ENCODE data around the gene NSF.
"Not testable (repeated sequence)": the region's sequence is repeated elsewhere in the genome, so short reads cannot be mapped to it uniquely, and the experiment has no call there.

The NSF gene
- total RNA-seq = 23.8 reads per million, percentile 51 among the genes with 10 or more reads in this experiment

GRCh38 chr17:46590157-46591146 is at the start of gene NSF:
Gene NSF (plus strand): TSS chr17:46590669. CDS start chr17:46590776, 107 bp downstream.
- DNase-seq = not testable (repeated sequence)

- not testable (repeated sequence) for DNase-seq
Observed at GRCh38 chr17:46548607-46549006, 41.9 kb upstream of the NSF start.

- not testable (repeated sequence) for DNase-seq
Observed at GRCh38 chr17:46559155-46559554, 31.3 kb upstream of the NSF start.

- DNase-seq = not testable (repeated sequence)
Observed at GRCh38 chr17:46560048-46560447, 30.4 kb upstream of the NSF start.

GRCh38 chr17:46566284-46566683 is 24.2 kb upstream of the NSF start:
- not testable (repeated sequence) for DNase-seq

GRCh38 chr17:46566980-46567379 is 23.5 kb upstream of the NSF start:
- not testable (repeated sequence) for DNase-seq

- not testable (repeated sequence) for DNase-seq
Observed at GRCh38 chr17:46571796-46572195, 18.7 kb upstream of the NSF start.

- peak; percentile 68 for DNase-seq
Observed at GRCh38 chr17:46579083-46580075, 11.1 kb upstream of the NSF start, which contains the start of gene ARL17A. Gene ARL17A (minus strand): TSS chr17:46579691. CDS start chr17:46576322, 3,369 bp downstream.

GRCh38 chr17:46580082-46580481 is 10.4 kb upstream of the NSF start:
- DNase-seq = not testable (repeated sequence)

GRCh38 chr17:46585444-46585843 is 5.0 kb upstream of the NSF start:
- DNase-seq = not testable (repeated sequence)

GRCh38 chr17:46591332-46591731 is 863 bp downstream of the NSF start:
- DNase-seq = not testable (repeated sequence)

GRCh38 chr17:46598344-46598931 is 8.0 kb downstream of the NSF start:
- DNase-seq = not testable (repeated sequence)

GRCh38 chr17:46600767-46601166 is 10.3 kb downstream of the NSF start:
- not testable (repeated sequence) for DNase-seq

- DNase-seq = not testable (repeated sequence)
Observed at GRCh38 chr17:46603125-46603524, 12.7 kb downstream of the NSF start.

- not testable (repeated sequence) for DNase-seq
Observed at GRCh38 chr17:46611304-46611703, 20.8 kb downstream of the NSF start.

- not testable (repeated sequence) for DNase-seq
Observed at GRCh38 chr17:46613876-46614275, 23.4 kb downstream of the NSF start.

GRCh38 chr17:46617121-46617520 is 26.7 kb downstream of the NSF start:
- DNase-seq = not testable (repeated sequence)

- DNase-seq = not testable (repeated sequence)
Observed at GRCh38 chr17:46618975-46619374, 28.5 kb downstream of the NSF start.

- not testable (repeated sequence) for DNase-seq
Observed at GRCh38 chr17:46623790-46624189, 33.3 kb downstream of the NSF start.

GRCh38 chr17:46624726-46625125 is 34.3 kb downstream of the NSF start:
- not testable (repeated sequence) for DNase-seq

- not testable (repeated sequence) for DNase-seq
Observed at GRCh38 chr17:46627452-46627851, 37.0 kb downstream of the NSF start.

All from effector CD4-positive, alpha-beta T cell (primary cell).